ENCODE data around the gene MED29. TPM values are rescaled to one million over a fixed set of nuclear protein-coding genes. Genes with fewer than 3 reads are reported as not detected.

The MED29 gene
- total RNA-seq, 1 donor from 2014 or later: 27.0 TPM

GRCh38 chr19:39355253-39355652, 35.9 kb upstream of the MED29 start:
- Histone ChIP-seq H3K4me2 (ENCODE audit: low read length) (no peak overlapping the region), H3K36me3 (ENCODE audit: insufficient read depth, low read length) (peaks cover 56% of the 10 kb centered on the region), H3K27me3 (ENCODE audit: insufficient read depth, low read length) (no peaks in the 10 kb centered on the region), H4K20me1 (ENCODE audit: insufficient read depth, low read length) (peaks cover 35% of the 10 kb centered on the region), H3K9me3 (ENCODE audit: insufficient read depth, low read depth, low read length) (no peaks in the 10 kb centered on the region), H3K9ac (ENCODE audit: low read length) (no peak overlapping the region), H3K79me2 (ENCODE audit: insufficient read depth, low read length) (peaks cover 31% of the 10 kb centered on the region), H2AFZ (ENCODE audit: low read depth, low read length) (no peak overlapping the region), H3K4me1 (ENCODE audit: insufficient read depth, low read length) (no peaks in the 10 kb centered on the region), H3K4me3 (ENCODE audit: insufficient read depth, low read depth, low read length) (no peak overlapping the region), H3K27ac (ENCODE audit: low read depth, low read length) (no peak overlapping the region)
- TF ChIP-seq EZH2 (IDR thresholded peaks at IDR 0.05; ENCODE audit: insufficient read depth, low read length) (no peak), CTCF (IDR thresholded peaks at IDR 0.05; ENCODE audit: insufficient read depth, low read depth, low read length) (no peak)
- Mint-ChIP-seq H3K27ac (ENCODE audit: unreplicated experiment) (no peak overlapping the region), H3K27me3 (ENCODE audit: low read depth, unreplicated experiment) (no peaks in the 10 kb centered on the region), H3K9me3 (ENCODE audit: unreplicated experiment) (no peaks in the 10 kb centered on the region), H3K36me3 (ENCODE audit: low read depth, unreplicated experiment) (peaks cover 31% of the 10 kb centered on the region), H3K4me1 (ENCODE audit: low read depth, unreplicated experiment) (no peaks in the 10 kb centered on the region), H3K4me3 (ENCODE audit: unreplicated experiment) (no peak overlapping the region)
- DNase-seq (ENCODE audit: low read depth) (no peak), FAIRE-seq (no peak)

GRCh38 chr19:39356073-39356472, 35.1 kb upstream of the MED29 start:
- H4K20me1 ChIP-seq (ENCODE audit: insufficient read depth, low read length): peaks cover 29% of the 10 kb centered on the region
- H3K36me3 ChIP-seq (ENCODE audit: insufficient read depth, low read length): peaks cover 64% of the 10 kb centered on the region
- H2AFZ ChIP-seq (ENCODE audit: low read depth, low read length): no peak overlapping the region
- H3K27me3 ChIP-seq (ENCODE audit: insufficient read depth, low read length): no peaks in the 10 kb centered on the region
- H3K4me1 ChIP-seq (ENCODE audit: insufficient read depth, low read length): no peaks in the 10 kb centered on the region
- Mint-ChIP-seq H3K27me3 (ENCODE audit: low read depth, unreplicated experiment) (no peaks in the 10 kb centered on the region), H3K9me3 (ENCODE audit: unreplicated experiment) (no peaks in the 10 kb centered on the region), H3K27ac (ENCODE audit: unreplicated experiment) (no peak overlapping the region), H3K4me3 (ENCODE audit: unreplicated experiment) (no peak overlapping the region), H3K4me1 (ENCODE audit: low read depth, unreplicated experiment) (no peaks in the 10 kb centered on the region), H3K36me3 (ENCODE audit: low read depth, unreplicated experiment) (peaks cover 37% of the 10 kb centered on the region)
- peaks cover 27% of the 10 kb centered on the region for H3K79me2 ChIP-seq (ENCODE audit: insufficient read depth, low read length)
- no peak overlapping the region for H3K27ac ChIP-seq (ENCODE audit: low read depth, low read length)
- no peak overlapping the region for H3K9ac ChIP-seq (ENCODE audit: low read length)
- TF ChIP-seq EZH2 (IDR thresholded peaks at IDR 0.05; ENCODE audit: insufficient read depth, low read length): no peak
- no peaks in the 10 kb centered on the region for H3K9me3 ChIP-seq (ENCODE audit: insufficient read depth, low read depth, low read length)
- no peak overlapping the region for H3K4me2 ChIP-seq (ENCODE audit: low read length)
- DNase-seq (ENCODE audit: low read depth): no peak
- H3K4me3 ChIP-seq (ENCODE audit: insufficient read depth, low read depth, low read length): no peak overlapping the region
- no peak for FAIRE-seq

- Mint-ChIP-seq H3K36me3 (ENCODE audit: low read depth, unreplicated experiment) (peaks cover 35% of the 10 kb centered on the region), H3K4me3 (ENCODE audit: unreplicated experiment) (no peak overlapping the region)
- H3K79me2 ChIP-seq (ENCODE audit: insufficient read depth, low read length): peaks cover 22% of the 10 kb centered on the region
Measured at GRCh38 chr19:39356647-39357046, 34.5 kb upstream of the MED29 start.

More at GRCh38 chr19:39356647-39357046, 34.5 kb upstream of the MED29 start:
- H3K27me3 ChIP-seq (ENCODE audit: insufficient read depth, low read length): no peaks in the 10 kb centered on the region
- H4K20me1 ChIP-seq (ENCODE audit: insufficient read depth, low read length): peaks cover 23% of the 10 kb centered on the region
- no peaks in the 10 kb centered on the region for H3K4me1 Mint-ChIP-seq (ENCODE audit: low read depth, unreplicated experiment)
- no peak overlapping the region for H3K27ac ChIP-seq (ENCODE audit: low read depth, low read length)
- no peak overlapping the region for H3K9ac ChIP-seq (ENCODE audit: low read length)
- TF ChIP-seq CTCF (IDR thresholded peaks at IDR 0.05; ENCODE audit: insufficient read depth, low read depth, low read length) (no peak), EZH2 (IDR thresholded peaks at IDR 0.05; ENCODE audit: insufficient read depth, low read length) (no peak)
- H3K9me3 ChIP-seq (ENCODE audit: insufficient read depth, low read depth, low read length): no peaks in the 10 kb centered on the region
- H3K4me3 ChIP-seq (ENCODE audit: insufficient read depth, low read depth, low read length): no peak overlapping the region
- no peak overlapping the region for H3K4me2 ChIP-seq (ENCODE audit: low read length)
- no peak overlapping the region for H2AFZ ChIP-seq (ENCODE audit: low read depth, low read length)
- H3K4me1 ChIP-seq (ENCODE audit: insufficient read depth, low read length): no peaks in the 10 kb centered on the region
- no peaks in the 10 kb centered on the region for H3K9me3 Mint-ChIP-seq (ENCODE audit: unreplicated experiment)
- no peak for FAIRE-seq
- DNase-seq (ENCODE audit: low read depth): no peak
- no peaks in the 10 kb centered on the region for H3K27me3 Mint-ChIP-seq (ENCODE audit: low read depth, unreplicated experiment)
- peaks cover 64% of the 10 kb centered on the region for H3K36me3 ChIP-seq (ENCODE audit: insufficient read depth, low read length)
- no peak overlapping the region for H3K27ac Mint-ChIP-seq (ENCODE audit: unreplicated experiment)
